NCI-H774 (cell line): ENCODE measurements around the gene PSAPL1.
"Not testable (repeated sequence)": the region's sequence is repeated elsewhere in the genome, so short reads cannot be mapped to it uniquely, and the experiment has no call there.

ENCODE experiments used
- DNase-seq: peaks from one replicate; lab custom pipeline; 2025; lab: John Stamatoyannopoulos, UW

PSAPL1 gene

DNA sequence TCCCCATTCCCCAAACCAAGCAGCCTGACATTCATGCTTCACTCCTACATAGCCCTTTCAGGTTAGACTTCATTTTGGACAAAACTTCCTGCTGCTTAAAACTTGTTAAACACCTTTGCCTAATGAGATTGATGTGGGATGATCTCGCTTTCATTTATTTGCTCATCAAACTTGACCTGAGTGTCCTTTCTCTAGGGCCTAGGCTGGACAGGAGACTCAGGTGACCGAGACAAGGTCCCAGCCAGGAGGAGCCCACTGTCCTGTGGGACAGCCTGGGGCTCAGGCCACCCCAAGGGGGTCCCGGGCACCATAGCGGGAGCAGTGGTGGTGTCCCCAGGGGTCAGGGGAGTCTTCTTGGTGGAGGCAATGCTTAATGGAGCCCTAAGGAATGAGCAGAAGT is 23.7 kb upstream of the PSAPL1 start:
- DNase-seq: no peak

DNA sequence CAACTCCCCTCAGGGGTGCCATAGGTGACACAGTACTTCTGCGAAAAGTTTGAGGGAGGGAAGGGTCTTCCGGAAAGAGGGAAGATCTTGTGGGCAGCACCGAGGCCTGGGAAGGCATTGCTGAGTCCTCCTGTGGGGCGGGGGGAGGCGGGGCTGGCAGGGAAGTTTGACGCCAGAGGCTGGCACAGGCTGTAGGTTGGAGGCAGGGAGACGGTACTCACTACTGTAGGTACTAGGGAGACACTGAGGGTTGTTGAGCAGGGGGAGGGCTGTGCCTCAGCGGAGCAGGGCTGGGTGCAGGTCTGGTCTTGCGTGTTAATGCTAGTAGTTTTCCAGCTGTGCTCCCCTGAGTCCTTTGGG is 23.3 kb upstream of the PSAPL1 start:
- no peak for DNase-seq

DNA sequence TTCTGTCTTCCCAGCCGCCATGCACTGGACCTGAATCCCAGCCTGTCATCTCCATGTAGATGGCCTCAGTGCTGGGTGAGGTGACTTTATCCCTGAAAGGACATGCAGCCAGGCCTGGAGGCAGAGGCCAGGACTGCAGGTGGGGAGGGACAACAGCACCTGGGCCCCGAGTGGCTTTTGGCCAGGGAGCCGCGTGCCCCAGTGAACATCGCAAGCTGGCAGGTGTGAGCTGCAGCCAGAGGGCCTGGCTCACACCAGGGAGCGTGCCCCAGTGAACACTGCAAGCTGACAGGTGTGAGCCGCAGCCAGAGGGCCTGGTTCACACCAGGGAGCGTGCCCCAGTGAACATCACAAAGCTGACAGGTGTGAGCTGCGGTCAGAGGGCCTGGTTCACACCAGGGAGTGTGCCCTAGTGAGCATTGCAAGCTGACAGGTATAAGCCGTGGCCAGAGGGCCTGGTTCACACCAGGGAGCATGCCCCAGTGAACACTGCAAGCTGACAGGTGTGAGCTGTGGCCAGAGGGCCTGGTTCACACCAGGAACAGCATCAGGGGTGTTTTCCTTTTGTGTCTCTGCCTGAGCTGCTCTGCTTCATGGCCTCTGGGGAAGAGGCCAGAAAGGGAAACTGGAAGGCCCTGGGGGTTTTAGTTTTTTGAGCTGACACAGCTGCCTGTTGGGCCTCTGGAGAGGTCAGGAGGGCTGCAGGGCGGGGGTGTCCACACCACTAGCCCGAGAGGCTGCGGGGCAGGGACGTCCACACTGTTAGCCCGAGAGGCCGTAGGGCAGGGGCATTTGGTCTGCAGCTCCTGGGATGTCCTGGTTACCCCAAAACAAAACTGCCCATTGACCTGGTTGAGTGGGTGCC is 22.7 kb upstream of the PSAPL1 start:
- DNase-seq: no peak

DNA sequence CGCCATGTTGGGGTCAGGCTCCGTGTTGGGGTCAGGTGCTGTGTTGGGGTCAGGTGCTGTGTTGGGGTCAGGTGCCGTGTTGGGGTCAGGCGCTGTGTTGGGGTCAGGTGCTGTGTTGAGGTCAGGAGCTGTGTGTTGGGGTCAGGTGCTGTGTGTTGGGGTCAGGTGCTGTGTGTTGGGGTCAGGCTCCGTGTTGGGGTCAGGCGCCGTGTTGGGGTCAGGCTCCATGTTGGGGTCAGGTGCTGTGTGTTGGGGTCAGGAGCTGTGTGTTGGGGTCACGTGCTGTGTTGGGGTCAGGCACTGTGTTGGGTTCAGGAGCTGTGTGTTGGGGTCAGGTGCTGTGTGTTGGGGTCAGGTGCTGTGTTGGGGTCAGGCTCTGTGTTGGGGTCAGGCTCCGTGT is 18.1 kb upstream of the PSAPL1 start:
- not testable (repeated sequence) for DNase-seq

DNA sequence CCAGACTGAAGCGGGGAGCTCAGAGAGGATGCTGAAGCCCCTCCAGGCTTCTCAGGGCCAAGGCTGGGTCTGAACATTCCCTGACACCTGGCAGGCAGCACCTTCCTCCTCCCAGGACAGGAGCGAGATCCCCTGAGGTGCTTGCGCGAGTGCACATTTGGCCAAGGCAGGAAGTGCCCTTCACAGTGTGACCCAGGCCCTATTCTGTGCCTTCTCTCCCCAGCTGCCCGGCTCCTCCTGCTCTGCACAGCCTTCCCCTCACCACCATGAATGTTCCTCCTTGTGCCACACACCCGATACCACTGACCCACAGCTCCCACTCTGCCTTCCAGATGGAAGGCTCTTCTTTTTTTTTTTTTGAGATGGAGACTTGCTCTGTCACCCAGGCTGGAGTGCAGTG is 17.1 kb upstream of the PSAPL1 start:
- DNase-seq: no peak

DNA sequence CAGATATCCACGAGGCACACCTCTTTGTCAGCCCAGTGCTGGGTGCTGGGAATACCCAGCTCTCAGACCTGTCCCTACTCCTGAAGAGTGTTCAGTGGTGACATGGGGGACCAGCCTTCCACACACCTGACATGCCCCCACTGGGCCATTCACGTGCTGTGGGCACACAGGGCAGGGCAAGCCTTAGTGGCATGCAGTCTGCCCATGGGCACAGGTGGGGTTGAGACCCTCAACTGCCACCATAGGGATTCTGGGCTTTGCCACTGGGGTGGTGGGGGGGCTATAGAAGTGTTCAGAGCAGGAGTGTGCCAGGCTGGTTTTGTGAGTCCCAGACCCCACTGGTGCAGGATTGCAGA is 16.7 kb upstream of the PSAPL1 start:
- DNase-seq: no peak

- DNase-seq: no peak
Observed at GRCh38 chr4:7450775-7451433, 16.2 kb upstream of the PSAPL1 start.

DNA sequence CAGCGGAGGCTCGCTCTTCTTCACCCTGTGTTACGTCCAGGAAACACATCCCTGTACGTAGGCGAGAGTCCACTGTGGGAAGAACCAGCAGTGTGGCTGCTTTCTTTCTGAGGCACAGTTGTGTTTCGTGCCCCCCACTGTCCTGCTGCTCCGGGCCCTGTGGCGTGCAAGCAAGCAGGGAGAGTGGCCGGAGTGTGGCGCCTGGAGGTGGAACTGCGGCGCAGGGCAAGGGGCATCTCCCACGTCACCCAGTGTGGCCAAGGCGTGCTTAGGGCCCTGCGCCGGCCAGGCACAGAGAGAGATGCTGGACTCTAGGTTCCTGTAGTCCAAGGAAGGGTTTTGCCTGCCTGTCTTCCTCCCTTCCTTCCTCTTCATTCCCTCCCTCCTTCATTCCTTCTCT is 13.3 kb upstream of the PSAPL1 start:
- no peak for DNase-seq

DNA sequence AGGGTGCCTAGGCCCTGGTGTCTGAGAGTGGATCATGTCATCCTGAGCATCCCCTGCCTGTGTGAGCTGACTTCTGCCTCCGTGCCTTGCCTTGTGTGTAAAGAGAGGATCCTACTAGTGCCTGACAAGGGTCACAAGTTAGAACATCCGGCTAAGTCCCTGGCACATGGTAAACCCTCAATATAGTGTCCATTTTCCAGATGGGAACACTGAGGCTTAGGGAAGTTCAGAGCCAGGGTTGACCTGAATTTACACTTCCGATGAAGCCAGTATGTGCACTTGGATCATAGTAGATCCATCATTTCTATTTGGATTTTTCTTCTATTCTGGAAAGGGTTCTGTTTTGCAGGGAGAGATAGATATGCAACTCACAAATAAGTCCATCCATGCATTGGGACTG is 12.5 kb upstream of the PSAPL1 start:
- DNase-seq: no peak

GRCh38 chr4:7444731-7445130 is 10.0 kb upstream of the PSAPL1 start:
- DNase-seq: no peak

DNA sequence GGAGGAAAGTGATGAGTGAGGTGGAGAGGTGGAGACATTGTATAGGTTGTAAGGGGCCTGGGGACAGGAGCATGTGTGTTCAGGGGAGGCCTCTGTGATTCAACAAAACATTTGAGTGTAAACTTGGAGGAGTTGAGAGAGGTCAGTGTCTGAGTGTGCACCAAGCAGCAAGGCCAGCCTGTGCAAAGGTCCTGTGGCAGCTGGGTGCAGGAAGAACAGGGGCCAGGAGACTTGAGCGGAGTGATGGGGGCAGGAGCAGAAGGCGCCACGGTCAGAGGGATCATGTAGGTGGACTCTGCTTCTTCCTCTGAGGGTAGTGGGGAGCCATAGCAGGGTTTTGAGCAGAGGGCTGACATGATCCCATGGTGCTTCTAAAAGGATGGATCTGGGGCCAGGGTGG is 9.6 kb upstream of the PSAPL1 start:
- DNase-seq: no peak

DNA sequence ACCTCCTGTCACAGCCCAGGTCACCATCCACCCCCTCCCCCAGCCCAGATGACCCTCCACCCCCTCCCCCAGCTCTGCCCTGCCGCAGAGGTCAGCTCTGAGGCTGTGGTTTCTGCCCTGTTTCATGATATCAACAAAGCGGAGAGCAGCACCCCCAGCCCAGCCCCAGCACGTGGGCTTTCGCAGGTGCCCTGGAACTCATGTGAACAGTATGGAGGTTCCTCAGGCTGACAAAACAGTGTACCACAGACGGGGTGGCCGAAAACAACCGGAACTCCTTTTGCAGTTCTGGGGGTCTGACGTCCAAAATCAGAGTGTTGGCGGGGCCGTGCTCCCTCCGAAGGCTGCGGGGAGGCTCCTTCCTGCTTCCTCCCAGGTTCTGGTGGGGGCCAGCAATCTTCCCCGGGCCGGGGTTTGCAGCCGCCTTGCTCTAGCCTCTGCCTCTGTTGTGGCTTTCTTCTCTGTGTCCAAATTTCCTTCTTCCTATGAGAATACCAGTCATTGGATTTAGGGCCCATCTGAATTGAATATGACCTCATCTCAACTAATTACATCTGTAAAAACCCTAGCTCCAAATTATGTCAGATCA is 7.9 kb upstream of the PSAPL1 start:
- no peak for DNase-seq

- no peak for DNase-seq
Observed at GRCh38 chr4:7441201-7441600, 6.5 kb upstream of the PSAPL1 start.

DNA sequence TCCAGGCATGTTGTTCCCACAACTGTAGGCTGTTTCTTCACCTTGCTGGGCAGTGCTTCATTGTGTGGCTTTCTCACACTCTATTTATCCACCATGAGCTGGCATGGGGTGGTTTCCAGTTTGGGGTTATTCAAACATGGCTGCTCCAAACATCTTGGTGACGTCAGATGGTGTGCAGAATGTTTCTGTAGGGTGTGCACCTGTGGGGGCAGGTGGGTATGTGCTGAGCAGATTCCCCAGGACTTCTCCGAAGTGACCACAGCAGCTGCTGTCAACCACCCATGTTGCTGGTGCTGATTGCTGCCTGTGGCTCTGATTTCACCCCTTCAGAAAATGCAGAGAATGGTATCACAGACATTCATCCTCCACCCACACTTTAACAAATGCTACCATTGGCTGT is 5.0 kb upstream of the PSAPL1 start:
- no peak for DNase-seq

GRCh38 chr4:7436256-7436655 is 1.5 kb upstream of the PSAPL1 start:
- no peak for DNase-seq

GRCh38 chr4:7435471-7436061 is 836 bp upstream of the PSAPL1 start:
- DNase-seq: no peak

DNA sequence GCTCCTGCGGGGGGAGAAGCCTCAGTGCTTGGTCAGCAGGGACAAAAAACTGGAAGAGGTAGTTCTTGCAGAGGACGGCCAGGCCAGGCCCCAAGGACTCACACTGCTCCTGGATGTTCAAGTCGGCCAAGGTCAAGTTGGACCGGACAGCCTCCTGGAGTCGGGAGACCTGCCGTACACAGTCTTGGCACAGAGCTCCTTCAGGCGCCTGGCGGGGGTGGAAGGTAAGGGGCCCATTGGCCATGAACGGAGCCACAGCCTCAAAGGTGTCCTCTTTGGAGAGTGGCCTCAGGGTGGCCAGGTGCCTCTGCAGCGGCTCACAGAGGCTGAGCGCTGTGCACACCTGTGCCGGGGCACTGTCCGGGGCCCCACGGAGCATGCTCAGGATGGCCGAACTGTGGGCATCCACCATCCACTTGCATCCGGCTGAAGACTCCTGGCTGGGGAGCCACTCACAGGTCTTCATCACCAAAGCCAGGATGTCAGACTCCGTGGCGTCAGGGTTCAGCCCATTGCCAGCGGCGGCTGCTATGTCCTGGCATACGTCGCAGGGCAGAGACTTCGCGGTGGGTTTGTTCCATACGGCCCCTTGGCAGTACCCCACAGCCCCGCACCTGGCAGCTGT is 477 bp downstream of the PSAPL1 start:
- DNase-seq: no peak

GRCh38 chr4:7433376-7434140 is 1.2 kb downstream of the PSAPL1 start:
- no peak for DNase-seq

- DNase-seq: no peak
Observed at GRCh38 chr4:7432531-7433375, 2.0 kb downstream of the PSAPL1 start.

GRCh38 chr4:7431696-7432530 is 2.8 kb downstream of the PSAPL1 start:
- no peak for DNase-seq
